Vagina (tissue), 2 donors: ENCODE data around the gene LYZL6. TPM values are rescaled to one million over a fixed set of nuclear protein-coding genes. Genes with fewer than 3 reads are reported as not detected.

ENCODE experiments used
- DNase-seq, 2 donors: peaks; one replicate each; pipeline ENCODE4 v3.0.0-alpha.2; 2017; ENCODE audit errors: extremely low spot score in 2 of 2
- H3K27ac ChIP-seq: fragments of 200-600 bp; sonication (generic); one replicate; pipeline ENCODE4 v1.5.1; 2019
- H3K27me3 ChIP-seq: fragments of 200-600 bp; sonication (generic); one replicate; pipeline ENCODE4 v1.5.1; 2019
- H3K36me3 ChIP-seq, 2 donors: fragments of 200-600 bp; sonication (generic); one replicate each; pipeline ENCODE4 v1.5.1; 2017 to 2019
- H3K4me1 ChIP-seq: fragments of 200-600 bp; sonication (generic); one replicate; pipeline ENCODE4 v1.5.1; 2019
- H3K4me3 ChIP-seq, 2 donors: fragments of 200-600 bp; sonication (generic); 1 replicate in 1 of 2; 2 replicates in 1 of 2; pipeline ENCODE4 v1.5.1; 2016 to 2019
- H3K9me3 ChIP-seq: fragments of 200-600 bp; sonication (generic); one replicate; pipeline ENCODE4 v1.5.1; 2019
- CTCF ChIP-seq, 3 experiments: fragments of 450-650 bp in 2 of 3; fragments of 200-600 bp in 1 of 3; sonication (generic) in 1 of 3; IDR thresholded peaks; one replicate each; pipeline ENCODE4 v1.5.1; 2017 to 2019; ENCODE audit warnings: antibody characterized with exemption in 3 of 3, mild to moderate bottlenecking in 2 of 3, moderate library complexity in 2 of 3
- POLR2A ChIP-seq, 2 donors: fragments of 450-650 bp; IDR thresholded peaks; one replicate each; pipeline ENCODE4 v1.6.1; 2017; ENCODE audit warnings: antibody characterized with exemption in 2 of 2, mild to moderate bottlenecking in 2 of 2, moderate library complexity in 2 of 2
- POLR2AphosphoS5 ChIP-seq, 2 donors: sonication (generic); formaldehyde crosslinking; IDR thresholded peaks; one replicate each; pipeline ENCODE4 v1.9.0; 2017; ENCODE audit warnings: antibody characterized with exemption in 2 of 2, mild to moderate bottlenecking in 2 of 2, low read depth in 1 of 2; ENCODE audit not compliant: insufficient read depth in 1 of 2
- intact Hi-C: fragments of 100-400 bp; cut with DNase I; formaldehyde crosslinking; loops from one replicate; pipeline ENCODE4 v1.15.1; 2023
- total RNA-seq: library from RNA; depleted of rRNA; stranded (reverse); fragments of >200 nt; gene quantifications from one replicate; pipeline ENCODE4 v1.2.3, GENCODE V29; 2016

The LYZL6 gene
- total RNA-seq, 1 donor from 2014 or later = not detected

- no peak for TF ChIP-seq CTCF (IDR thresholded peaks at IDR 0.05)
- intact Hi-C loops = loop anchor here (10.0 kb wide), 2 partner anchors 171 to 511 kb away; partner anchors contain the start of gene ZNHIT3
Measured at GRCh38 chr17:35973333-35974260, 30.1 kb upstream of the LYZL6 start.

GRCh38 chr17:35972945-35973332 lies 29.4 kb upstream of the LYZL6 start:
- intact Hi-C loops = loop anchor here (10.0 kb wide), 2 partner anchors 172 to 512 kb away; partner anchors contain the start of gene ZNHIT3
- no peak for TF ChIP-seq POLR2AphosphoS5 (IDR thresholded peaks at IDR 0.05; ENCODE audit: insufficient read depth in 1 of 2, low read depth in 1 of 2)
- no peak for TF ChIP-seq CTCF (IDR thresholded peaks at IDR 0.05)
- TF ChIP-seq POLR2A (IDR thresholded peaks at IDR 0.05) = no peak
- no peaks in the 10 kb centered on the region for H3K36me3 ChIP-seq
- H3K4me3 ChIP-seq = no peak overlapping the region
- no peaks in the 10 kb centered on the region for H3K9me3 ChIP-seq
- H3K27me3 ChIP-seq = no peaks in the 10 kb centered on the region
- H3K4me1 ChIP-seq = no peaks in the 10 kb centered on the region
- no peak for DNase-seq
- no peak overlapping the region for H3K27ac ChIP-seq

More at GRCh38 chr17:35973333-35974260, 30.1 kb upstream of the LYZL6 start:
- Histone ChIP-seq H3K4me3 (no peak overlapping the region), H3K9me3 (no peaks in the 10 kb centered on the region), H3K36me3 (no peaks in the 10 kb centered on the region), H3K27ac (no peak overlapping the region), H3K4me1 (no peaks in the 10 kb centered on the region), H3K27me3 (no peaks in the 10 kb centered on the region)
- DNase-seq = no peak

GRCh38 chr17:35972535-35972934 lies 29.0 kb upstream of the LYZL6 start:
- Histone ChIP-seq H3K9me3 (no peaks in the 10 kb centered on the region), H3K36me3 (no peaks in the 10 kb centered on the region), H3K27ac (no peak overlapping the region), H3K4me3 (no peak overlapping the region), H3K4me1 (no peaks in the 10 kb centered on the region), H3K27me3 (no peaks in the 10 kb centered on the region)
- no peak for TF ChIP-seq POLR2A (IDR thresholded peaks at IDR 0.05)
- no peak for TF ChIP-seq CTCF (IDR thresholded peaks at IDR 0.05)
- TF ChIP-seq POLR2AphosphoS5 (IDR thresholded peaks at IDR 0.05; ENCODE audit: insufficient read depth in 1 of 2, low read depth in 1 of 2) = no peak
- intact Hi-C loops = loop anchor here (10.0 kb wide), 2 partner anchors 172 to 512 kb away; partner anchors contain the start of gene ZNHIT3
- no peak for DNase-seq

GRCh38 chr17:35972066-35972465 lies 28.6 kb upstream of the LYZL6 start:
- no peaks in the 10 kb centered on the region for H3K4me1 ChIP-seq
- no peaks in the 10 kb centered on the region for H3K9me3 ChIP-seq
- TF ChIP-seq CTCF (IDR thresholded peaks at IDR 0.05) (no peak), POLR2AphosphoS5 (IDR thresholded peaks at IDR 0.05; ENCODE audit: insufficient read depth in 1 of 2, low read depth in 1 of 2) (no peak), POLR2A (IDR thresholded peaks at IDR 0.05) (no peak)
- no peaks in the 10 kb centered on the region for H3K27me3 ChIP-seq
- intact Hi-C loops = loop anchor here (10.0 kb wide), 2 partner anchors 173 to 513 kb away; partner anchors contain the start of gene ZNHIT3
- H3K27ac ChIP-seq = no peak overlapping the region
- no peaks in the 10 kb centered on the region for H3K36me3 ChIP-seq
- no peak overlapping the region for H3K4me3 ChIP-seq
- DNase-seq = no peak
